Mesenchymal stem cell (in vitro differentiated cells and primary cell): ENCODE measurements around the gene KLHL2.

ENCODE experiments used
- DNase-seq: peaks from one replicate; pipeline ENCODE4 v3.0.0-alpha.2; 2013
- H2AFZ ChIP-seq: one replicate; pipeline ENCODE4 v1.6.1; 2013; ENCODE audit warnings: low read depth, mild to moderate bottlenecking, control low read depth, inconsistent platforms, low read length, moderate library complexity
- H2AK5ac ChIP-seq: 2 replicates; pipeline ENCODE4 v1.6.1; 2013; ENCODE audit warnings: low read length, moderate library complexity, mild to moderate bottlenecking, inconsistent platforms; ENCODE audit not compliant: severe bottlenecking
- H2BK120ac ChIP-seq: one replicate; pipeline ENCODE4 v1.6.1; 2013; ENCODE audit warnings: low read depth, mild to moderate bottlenecking, inconsistent platforms, low read length, moderate library complexity
- H2BK12ac ChIP-seq, 2 experiments: one replicate each; pipeline ENCODE4 v1.6.1; 2013; ENCODE audit warnings: inconsistent platforms in 2 of 2, low read length in 2 of 2, mild to moderate bottlenecking in 2 of 2, moderate library complexity in 2 of 2, control low read depth in 1 of 2
- H2BK15ac ChIP-seq: one replicate; pipeline ENCODE4 v1.6.1; 2013; ENCODE audit warnings: mild to moderate bottlenecking, low read depth, inconsistent platforms; ENCODE audit not compliant: poor library complexity, severe bottlenecking
- H2BK5ac ChIP-seq: 2 replicates; pipeline ENCODE4 v1.6.1; 2013; ENCODE audit warnings: low read depth, mild to moderate bottlenecking, low read length, control low read depth, inconsistent platforms; ENCODE audit not compliant: poor library complexity, severe bottlenecking
- H3K14ac ChIP-seq, 2 experiments: one replicate each; pipeline ENCODE4 v1.6.1; 2013; ENCODE audit warnings: inconsistent platforms in 2 of 2, low read length in 2 of 2, control low read depth in 1 of 2, mild to moderate bottlenecking in 1 of 2, moderate library complexity in 1 of 2
- H3K18ac ChIP-seq, 2 experiments: one replicate each; pipeline ENCODE4 v1.6.1; 2013; ENCODE audit warnings: inconsistent platforms in 2 of 2, low read length in 2 of 2, control low read depth in 1 of 2, low read depth in 1 of 2, mild to moderate bottlenecking in 1 of 2
- H3K23ac ChIP-seq, 2 experiments: one replicate each; pipeline ENCODE4 v1.6.1; 2013; ENCODE audit warnings: inconsistent platforms in 2 of 2, low read length in 2 of 2, mild to moderate bottlenecking in 2 of 2, moderate library complexity in 2 of 2, control low read depth in 1 of 2
- H3K27ac ChIP-seq: 2 replicates; pipeline ENCODE4 v1.5.1; 2013; ENCODE audit warnings: mild to moderate bottlenecking, moderate library complexity, low read length, control low read depth, inconsistent platforms; ENCODE audit not compliant: poor library complexity, severe bottlenecking
- H3K27me3 ChIP-seq, 2 experiments: 2 replicates each; pipeline versions ENCODE4 v1.6.1 to v1.7.0; 2013; ENCODE audit warnings: low read length in 2 of 2, mild to moderate bottlenecking in 2 of 2, moderate library complexity in 2 of 2, control low read depth in 1 of 2, inconsistent platforms in 1 of 2; ENCODE audit not compliant: control insufficient read depth in 1 of 2, insufficient read depth in 1 of 2
- H3K36me3 ChIP-seq, 2 experiments: 2 replicates each; pipeline versions ENCODE4 v1.6.1 to v1.7.0; 2013; ENCODE audit warnings: low read length in 2 of 2, control low read depth in 1 of 2, inconsistent platforms in 1 of 2, low read depth in 1 of 2, mild to moderate bottlenecking in 1 of 2; ENCODE audit not compliant: insufficient read depth in 2 of 2, control insufficient read depth in 1 of 2
- H3K4ac ChIP-seq, 2 experiments: one replicate each; pipeline ENCODE4 v1.6.1; 2013; ENCODE audit warnings: inconsistent platforms in 2 of 2, low read length in 2 of 2, mild to moderate bottlenecking in 2 of 2, moderate library complexity in 2 of 2, control low read depth in 1 of 2, low read depth in 1 of 2
- H3K4me1 ChIP-seq: 2 replicates; pipeline ENCODE4 v1.6.1; 2013; ENCODE audit warnings: low read depth, low read length, control low read depth; ENCODE audit not compliant: control insufficient read depth, insufficient read depth
- H3K4me2 ChIP-seq: 2 replicates; pipeline ENCODE4 v1.6.1; 2013; ENCODE audit warnings: low read length, mild to moderate bottlenecking, inconsistent platforms; ENCODE audit not compliant: poor library complexity, severe bottlenecking
- H3K4me3 ChIP-seq, 2 experiments: 2 replicates each; pipeline versions ENCODE4 v1.5.1 to v1.7.0; 2013; ENCODE audit warnings: low read length in 2 of 2, mild to moderate bottlenecking in 2 of 2, control low read depth in 1 of 2, low read depth in 1 of 2; ENCODE audit not compliant: insufficient read depth in 1 of 2
- H3K79me1 ChIP-seq: replicated peaks from 2 replicates; pipeline ENCODE4 v1.6.1; 2013; ENCODE audit warnings: mild to moderate bottlenecking, control low read depth, low read length, inconsistent platforms; ENCODE audit not compliant: poor library complexity, severe bottlenecking
- H3K9ac ChIP-seq: 2 replicates; pipeline ENCODE4 v1.7.0; 2013; ENCODE audit warnings: mild to moderate bottlenecking, low read length, moderate library complexity
- H3K9me3 ChIP-seq: 2 replicates; pipeline ENCODE4 v1.7.0; 2013; ENCODE audit warnings: mild to moderate bottlenecking, low read length; ENCODE audit not compliant: control insufficient read depth
- H4K8ac ChIP-seq: one replicate; pipeline ENCODE4 v1.6.1; 2013; ENCODE audit warnings: inconsistent platforms, mild to moderate bottlenecking, low read length, moderate library complexity
- H4K91ac ChIP-seq: one replicate; pipeline ENCODE4 v1.6.1; 2013; ENCODE audit warnings: mild to moderate bottlenecking, low read length, inconsistent platforms
- WGBS: methylation state at CpG from one replicate; pipeline ENCODE4 v1.1.7; 2013; ENCODE audit warnings: mixed read lengths; 5-methylcytosine and 5-hydroxymethylcytosine counted together

KLHL2 gene

DNA sequence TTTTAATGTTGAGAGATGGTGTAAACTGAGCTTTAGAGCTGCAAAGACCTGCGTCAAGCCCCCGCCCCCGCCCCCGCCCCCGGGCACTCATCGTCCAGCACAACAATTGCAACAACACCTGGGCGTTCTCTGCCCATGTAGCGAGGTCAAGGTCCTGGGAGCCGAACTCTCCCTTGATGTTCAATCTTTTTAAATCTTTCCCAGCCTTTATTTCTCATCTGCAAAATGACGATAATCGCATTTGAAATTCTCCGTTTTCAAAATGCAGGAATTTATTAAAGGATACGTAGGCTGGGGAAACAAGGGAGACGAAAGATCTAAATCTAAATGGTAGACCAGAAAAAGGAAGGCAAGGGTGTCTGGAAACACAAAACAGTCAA, 119.5 kb downstream of the KLHL2 start:
- H4K91ac ChIP-seq = no peak overlapping the region
- H3K4me3 ChIP-seq = peak overlapping the region in 1 of 2 experiments; percentile 99
- H3K36me3 ChIP-seq = peaks cover 10 to 26% of the 10 kb centered on the region in 2 experiments
- H2BK120ac ChIP-seq = peak overlapping the region; percentile 42
- H2BK15ac ChIP-seq = no peak overlapping the region
- H2BK5ac ChIP-seq = no peak overlapping the region
- H3K9ac ChIP-seq = peak overlapping the region; percentile 98
- no peak for DNase-seq
- peak overlapping the region; percentile 70 for H3K27ac ChIP-seq
- WGBS = 0% methylated on average over 7 of the region's 14 CpGs
- no peak overlapping the region for H2AK5ac ChIP-seq
- H2BK12ac ChIP-seq = peak overlapping the region in 1 of 2 experiments; percentile 59
- H3K79me1 ChIP-seq = peaks cover 3% of the 10 kb centered on the region
- H3K4me1 ChIP-seq = peaks cover 13% of the 10 kb centered on the region
- H3K23ac ChIP-seq = no peak overlapping the region
- peak overlapping the region in 1 of 2 experiments; percentile 59 for H3K18ac ChIP-seq
- H3K14ac ChIP-seq = no peak overlapping the region
- H3K4me2 ChIP-seq = peak overlapping the region; percentile 62
- no peaks in the 10 kb centered on the region for H3K27me3 ChIP-seq
- H3K4ac ChIP-seq = peak overlapping the region in 1 of 2 experiments; percentile 76
- no peak overlapping the region for H2AFZ ChIP-seq
- H3K9me3 ChIP-seq = no peaks in the 10 kb centered on the region
- no peak overlapping the region for H4K8ac ChIP-seq

DNA sequence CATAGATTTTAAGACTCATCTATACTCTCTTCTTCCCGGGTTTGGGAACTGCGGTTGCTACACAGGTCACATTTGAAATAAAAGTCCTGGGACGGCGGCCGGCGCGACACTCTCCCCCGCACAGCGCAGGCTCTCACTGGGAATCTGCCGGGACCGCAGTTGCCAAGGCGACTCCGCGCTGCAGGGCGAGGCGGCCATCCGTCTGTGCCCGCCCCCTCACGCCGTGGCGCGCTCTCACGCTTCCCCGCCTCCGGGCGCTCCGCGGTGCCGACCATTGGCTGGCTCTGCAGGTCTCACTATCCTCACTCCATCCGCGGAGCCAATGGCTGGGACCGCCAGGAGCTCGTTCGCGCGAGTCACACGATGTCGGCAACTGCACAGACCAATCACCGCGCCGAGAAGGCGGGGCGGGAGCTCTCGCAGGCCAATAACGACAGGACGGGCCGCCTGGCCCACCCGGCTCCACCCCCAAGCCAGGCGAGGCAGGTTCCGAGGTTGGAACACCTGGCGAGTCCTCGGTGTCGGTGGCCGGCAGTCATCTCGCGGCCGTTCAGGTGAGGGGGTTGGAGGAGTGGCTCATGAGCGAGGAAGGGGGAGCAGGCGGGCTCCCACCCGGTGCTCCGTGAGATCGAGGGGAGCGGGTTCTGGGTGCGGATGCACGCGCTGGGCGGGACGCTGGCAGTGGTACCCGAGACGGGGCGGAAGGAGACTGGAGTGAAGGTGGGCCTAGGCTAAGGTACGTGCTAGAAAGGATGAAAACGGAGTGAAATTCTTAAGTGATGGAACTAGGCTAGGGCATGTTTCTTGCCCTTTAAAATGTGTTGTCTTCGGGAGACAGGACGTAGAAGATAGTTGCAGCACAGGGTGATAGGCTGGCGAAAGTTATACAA, 120.1 kb downstream of the KLHL2 start, which contains the start of gene MSMO1:
Gene MSMO1, plus strand, starts transcription at position 459 of the 890 bp plus-strand sequence. CDS start 5,702 bp downstream, outside the sequence.
- H3K79me1 ChIP-seq = peaks cover 3% of the 10 kb centered on the region
- peak within 1 kb of the TSS; percentile 70 for H3K27ac ChIP-seq
- H3K9me3 ChIP-seq = no peaks in the 10 kb centered on the region
- under 1% methylated on average over 76 of the region's 76 CpGs for WGBS
- peak within 1 kb of the TSS; percentile 72 for H3K4me2 ChIP-seq
- H2AK5ac ChIP-seq = no peak within 1 kb of the TSS
- no peak within 1 kb of the TSS for H2BK5ac ChIP-seq
- no peak within 1 kb of the TSS for H2AFZ ChIP-seq
- H3K27me3 ChIP-seq = no peaks in the 10 kb centered on the region
- peak within 1 kb of the TSS; percentile 73 for H2BK15ac ChIP-seq
- peak within 1 kb of the TSS; percentile 42 for H2BK120ac ChIP-seq
- peak within 1 kb of the TSS; percentile 45 for H4K8ac ChIP-seq
- peak within 1 kb of the TSS; percentile 77 to 91 for H3K4ac ChIP-seq
- H3K9ac ChIP-seq = peak within 1 kb of the TSS; percentile 98
- peak; percentile 99 for DNase-seq
- peak within 1 kb of the TSS; percentile 59 to 91 for H2BK12ac ChIP-seq
- H3K36me3 ChIP-seq = peaks cover 11 to 30% of the 10 kb centered on the region in 2 experiments
- H3K14ac ChIP-seq = peak within 1 kb of the TSS in 1 of 2 experiments; percentile 92
- H4K91ac ChIP-seq = peak within 1 kb of the TSS; percentile 60
- peak within 1 kb of the TSS; percentile 78 to 96 for H3K18ac ChIP-seq
- H3K23ac ChIP-seq = peak within 1 kb of the TSS; percentile 20 to 98
- peak within 1 kb of the TSS; percentile 78 to 99 for H3K4me3 ChIP-seq
- peaks cover 14% of the 10 kb centered on the region for H3K4me1 ChIP-seq

DNA sequence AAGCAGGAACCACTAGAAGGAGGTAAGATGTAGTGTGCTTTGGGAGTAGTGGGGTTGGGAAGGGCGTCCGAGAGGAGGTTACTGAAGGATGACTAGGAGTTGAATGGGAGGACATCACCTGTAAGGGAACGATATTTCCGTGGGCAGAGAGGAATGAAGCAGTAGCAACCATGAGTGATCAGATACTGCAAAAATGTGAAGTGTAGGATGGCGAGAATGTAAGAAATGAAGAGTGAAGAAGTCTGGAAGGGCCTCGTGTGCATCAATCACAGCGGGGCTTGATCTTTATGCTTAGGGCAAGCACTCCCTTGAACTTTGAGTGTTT, 120.7 kb downstream of the KLHL2 start:
- H2BK5ac ChIP-seq = no peak overlapping the region
- H3K23ac ChIP-seq = peak overlapping the region; percentile 20 to 98
- 1% methylated on average over 7 of the region's 7 CpGs for WGBS
- DNase-seq = no peak
- H3K9ac ChIP-seq = peak overlapping the region; percentile 94
- H3K4me1 ChIP-seq = peaks cover 14% of the 10 kb centered on the region
- H3K4ac ChIP-seq = peak overlapping the region; percentile 77 to 91
- H2BK120ac ChIP-seq = peak overlapping the region; percentile 39
- H3K79me1 ChIP-seq = peaks cover 3% of the 10 kb centered on the region
- no peaks in the 10 kb centered on the region for H3K27me3 ChIP-seq
- no peak overlapping the region for H2AK5ac ChIP-seq
- peak overlapping the region; percentile 72 for H3K4me2 ChIP-seq
- H2BK12ac ChIP-seq = peak overlapping the region in 1 of 2 experiments; percentile 91
- peak overlapping the region; percentile 60 for H4K91ac ChIP-seq
- H3K14ac ChIP-seq = peak overlapping the region in 1 of 2 experiments; percentile 92
- H2BK15ac ChIP-seq = no peak overlapping the region
- H4K8ac ChIP-seq = no peak overlapping the region
- no peaks in the 10 kb centered on the region for H3K9me3 ChIP-seq
- peaks cover 11 to 30% of the 10 kb centered on the region in 2 experiments for H3K36me3 ChIP-seq
- H3K27ac ChIP-seq = peak overlapping the region; percentile 60
- peak overlapping the region; percentile 78 to 96 for H3K18ac ChIP-seq
- H2AFZ ChIP-seq = no peak overlapping the region
- H3K4me3 ChIP-seq = peak overlapping the region; percentile 78 to 99

DNA sequence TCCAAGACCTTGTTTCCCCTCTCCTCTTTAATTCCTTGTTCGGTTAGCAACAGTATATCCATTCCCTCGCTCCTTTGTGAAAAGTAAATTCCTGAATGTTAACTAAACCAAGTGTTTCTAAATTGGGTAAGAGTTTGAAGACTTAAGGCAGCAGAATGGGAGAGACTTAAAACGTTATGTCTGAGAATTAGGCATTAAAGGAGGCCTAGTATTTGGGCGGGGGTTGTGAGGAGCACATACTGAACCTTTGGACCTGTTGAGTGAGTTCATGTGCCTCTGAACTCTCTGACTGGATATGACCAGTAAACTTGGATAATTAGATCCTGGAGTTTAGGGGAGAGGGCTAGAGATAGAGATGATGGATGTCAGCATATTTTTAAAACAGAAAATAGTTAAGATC, 121.3 kb downstream of the KLHL2 start:
- Histone ChIP-seq H3K14ac (no peak overlapping the region), H3K79me1 (peaks cover 3% of the 10 kb centered on the region), H3K36me3 (peaks cover 11 to 35% of the 10 kb centered on the region in 2 experiments), H2BK12ac (no peak overlapping the region), H4K8ac (no peak overlapping the region), H3K4me3 (peak overlapping the region in 1 of 2 experiments; percentile 99), H2BK5ac (no peak overlapping the region), H2BK15ac (no peak overlapping the region), H2BK120ac (no peak overlapping the region), H2AK5ac (no peak overlapping the region), H3K4me1 (peaks cover 14% of the 10 kb centered on the region), H3K27me3 (no peaks in the 10 kb centered on the region), H3K27ac (peak overlapping the region; percentile 17), H3K9ac (peak overlapping the region; percentile 94), H3K9me3 (no peaks in the 10 kb centered on the region), H3K18ac (no peak overlapping the region), H3K4ac (no peak overlapping the region), H3K4me2 (peak overlapping the region; percentile 72), H3K23ac (no peak overlapping the region), H2AFZ (no peak overlapping the region), H4K91ac (no peak overlapping the region)
- 0% methylated on average over 2 of the region's 4 CpGs for WGBS
- no peak for DNase-seq
